Fibroblast of villous mesenchyme (primary cell): ENCODE data around the gene HNF1B. TPM values are rescaled to one million over a fixed set of nuclear protein-coding genes. Genes with fewer than 3 reads are reported as not detected.

ENCODE experiments used
- DNase-seq: peaks from one replicate; pipeline ENCODE4 v3.0.0-alpha.2; 2010; ENCODE audit warnings: low read depth
- H3K4me3 ChIP-seq: 2 replicates; pipeline ENCODE4 v1.5.1; 2011; ENCODE audit warnings: low read depth, mild to moderate bottlenecking, low read length
- CTCF ChIP-seq: IDR thresholded peaks from 2 replicates; pipeline ENCODE4 v1.5.1; 2012; ENCODE audit warnings: low read depth, mild to moderate bottlenecking, low read length; ENCODE audit not compliant: insufficient read depth
- total RNA-seq: library from RNA; depleted of rRNA; stranded (reverse); fragments of >200 nt; gene quantifications from 2 replicates; pipeline ENCODE4 v1.2.3, GENCODE V29; 2012

Gene HNF1B
- total RNA-seq, 1 donor: not detected

DNA sequence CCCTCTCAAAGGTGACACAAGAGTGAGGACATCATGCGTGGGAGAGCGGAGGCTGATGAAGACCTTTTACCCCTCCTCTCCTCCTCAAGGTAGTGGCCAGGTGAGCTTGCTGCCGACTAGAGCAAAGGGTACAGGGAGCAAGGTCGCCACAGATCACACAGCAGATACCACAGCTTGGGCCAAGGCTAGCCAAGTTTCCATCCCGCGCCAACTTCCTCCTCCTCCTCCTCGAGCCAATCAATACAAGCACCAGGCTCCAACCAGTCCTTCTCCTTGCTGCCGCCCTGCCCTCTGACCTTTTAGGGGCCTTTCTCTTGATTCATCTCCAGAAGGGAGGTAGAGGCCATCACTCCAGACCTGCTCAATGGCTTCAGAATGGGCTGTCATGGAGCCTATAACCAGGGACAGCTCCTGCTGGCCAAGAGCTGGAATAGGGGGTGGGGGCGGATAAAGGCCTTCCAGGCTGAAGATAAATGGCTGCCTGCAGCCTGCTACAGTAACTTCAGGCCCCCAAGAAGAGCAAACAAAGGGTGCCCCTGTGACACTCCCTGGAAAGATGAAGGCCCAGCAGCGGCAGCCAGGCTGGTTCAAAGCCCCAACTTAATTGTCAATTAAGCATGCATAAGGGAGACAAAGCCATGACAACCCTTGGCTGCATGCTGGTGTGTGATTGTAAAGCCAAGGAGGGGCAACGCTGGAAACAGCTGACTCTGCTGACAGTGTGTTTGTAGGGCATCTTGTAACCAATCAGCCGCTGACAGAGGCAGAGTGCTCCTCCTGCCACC lies 17.8 kb downstream of the HNF1B start:
- no peak overlapping the region for H3K4me3 ChIP-seq
- DNase-seq: no peak
- TF ChIP-seq CTCF: no peak

GRCh38 chr17:37726248-37726647 lies 18.6 kb downstream of the HNF1B start:
- TF ChIP-seq CTCF: no peak
- no peak overlapping the region for H3K4me3 ChIP-seq
- no peak for DNase-seq

DNA sequence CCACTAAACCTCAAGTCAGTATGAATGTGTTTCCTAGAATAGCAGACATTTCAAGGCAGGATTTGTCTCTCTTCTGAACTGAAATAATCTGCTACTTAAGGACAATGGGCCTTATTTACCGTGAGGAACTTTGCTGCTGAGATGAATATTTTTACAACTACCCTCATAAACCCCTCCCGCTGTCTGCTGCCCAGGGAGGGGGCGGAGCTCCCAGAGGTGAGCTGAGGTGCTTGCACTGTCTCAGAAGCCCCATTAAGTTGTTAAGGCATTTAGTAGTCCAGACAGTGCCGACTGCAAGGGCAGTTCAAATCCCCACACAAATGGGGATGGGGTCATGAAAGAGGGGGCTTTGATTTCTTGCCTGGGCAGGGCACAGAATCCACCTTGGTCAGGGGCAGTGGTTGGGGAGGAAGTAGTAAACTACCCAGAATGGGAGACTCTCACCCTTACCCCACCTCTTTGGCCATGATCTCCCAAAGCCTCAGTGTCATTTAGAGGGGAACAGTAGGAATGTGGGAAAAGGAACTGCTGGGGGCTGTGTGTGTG lies 19.2 kb downstream of the HNF1B start:
- TF ChIP-seq CTCF: no peak
- no peak overlapping the region for H3K4me3 ChIP-seq
- no peak for DNase-seq

- no peak overlapping the region for H3K4me3 ChIP-seq
- TF ChIP-seq CTCF: no peak
- DNase-seq: no peak
These were observed 19.8 kb downstream of the HNF1B start for GRCh38 chr17:37725021-37725595.

GRCh38 chr17:37720989-37721388 lies 23.9 kb downstream of the HNF1B start:
- no peak overlapping the region for H3K4me3 ChIP-seq
- no peak for DNase-seq
- TF ChIP-seq CTCF: no peak

- no peak for TF ChIP-seq CTCF
- no peak for DNase-seq
- no peak overlapping the region for H3K4me3 ChIP-seq
These were observed 25.0 kb downstream of the HNF1B start for GRCh38 chr17:37719866-37720265.
